SU-DHL-6 (cell line): Measurements from ENCODE around the gene DPYSL4.

Experiments
- H2AFZ ChIP-seq: fragments of 200-600 bp; sonication (generic); 2 replicates; pipeline ENCODE4 v1.6.1; 2014; ENCODE audit warnings: low read depth, mild to moderate bottlenecking, moderate library complexity, mixed read lengths, antibody characterized with exemption, low read length; ENCODE audit not compliant: severe bottlenecking
- H3F3A ChIP-seq: fragments of 200-600 bp; shearing (Covaris generic); 2 replicates; pipeline ENCODE4 v1.6.0; 2016; ENCODE audit warnings: antibody characterized with exemption, mild to moderate bottlenecking; ENCODE audit not compliant: insufficient read depth
- H3K27ac ChIP-seq: fragments of 200-600 bp; sonication (generic); 2 replicates; pipeline ENCODE4 v1.5.1; 2016; ENCODE audit warnings: low read depth, mild to moderate bottlenecking, low read length, moderate library complexity, mixed read lengths
- H3K27me3 ChIP-seq: fragments of 200-600 bp; sonication (generic), shearing (Covaris generic); 2 replicates; pipeline ENCODE4 v1.6.0; 2014; ENCODE audit warnings: mild to moderate bottlenecking, low read length
- H3K36me3 ChIP-seq: fragments of 200-600 bp; sonication (generic); 2 replicates; pipeline ENCODE4 v1.6.1; 2014; ENCODE audit warnings: mild to moderate bottlenecking, low read length, mixed read lengths
- H3K4me2 ChIP-seq: fragments of 300-600, 200-600 bp; shearing (Covaris generic), sonication (generic); 2 replicates; pipeline ENCODE4 v1.6.0; 2014; ENCODE audit warnings: low read length, low read depth, mild to moderate bottlenecking; ENCODE audit not compliant: poor library complexity, severe bottlenecking
- H3K4me3 ChIP-seq: fragments of 200-600 bp; sonication (generic); 2 replicates; pipeline ENCODE4 v1.5.1; 2014; ENCODE audit warnings: antibody characterized with exemption, low read length, mild to moderate bottlenecking, mixed read lengths; ENCODE audit not compliant: insufficient read depth, poor library complexity, severe bottlenecking
- H3K79me2 ChIP-seq: fragments of 200-600 bp; sonication (generic); 2 replicates; pipeline ENCODE4 v1.6.1; 2014; ENCODE audit warnings: mild to moderate bottlenecking, low read length, moderate library complexity; ENCODE audit not compliant: insufficient read depth
- H3K9ac ChIP-seq: fragments of 200-600 bp; sonication (generic); 2 replicates; pipeline ENCODE4 v1.7.0; 2014; ENCODE audit warnings: mild to moderate bottlenecking, low read length
- H3K9me2 ChIP-seq: fragments of 200-600 bp; sonication (generic); replicated peaks from 2 replicates; pipeline ENCODE4 v1.6.1; 2014; ENCODE audit warnings: low read length; ENCODE audit not compliant: insufficient read depth
- H3K9me3 ChIP-seq: fragments of 200-600 bp; sonication (generic); 2 replicates; pipeline ENCODE4 v1.6.1; 2014; ENCODE audit warnings: low read length, mixed read lengths; ENCODE audit not compliant: insufficient read depth
- H4K20me1 ChIP-seq: fragments of 200-600 bp; sonication (generic); 2 replicates; pipeline ENCODE4 v1.6.1; 2014; ENCODE audit warnings: low read depth, mild to moderate bottlenecking, antibody characterized with exemption, low read length, moderate library complexity, mixed read lengths
- CTCF ChIP-seq: fragments of 200-600 bp; sonication (generic); IDR thresholded peaks from one replicate; pipeline ENCODE4 v1.5.1; 2017; ENCODE audit warnings: antibody characterized with exemption, mild to moderate bottlenecking, low read length, moderate library complexity; ENCODE audit not compliant: insufficient read depth, poor library complexity, severe bottlenecking
- EZH2phosphoT487 ChIP-seq: fragments of 200-600 bp; sonication (generic), shearing (Covaris generic); conservative IDR thresholded peaks from 2 replicates; pipeline ENCODE4 v1.6.1; 2018; ENCODE audit warnings: mild to moderate bottlenecking, antibody characterized with exemption, low read length, moderate library complexity, mixed read lengths

The DPYSL4 gene

GRCh38 chr10:132204781-132205473 is 18.2 kb downstream of the DPYSL4 start:
- H3K9me2 ChIP-seq, result no peaks in the 10 kb centered on the region

GRCh38 chr10:132205650-132206376 is 19.1 kb downstream of the DPYSL4 start:
- TF ChIP-seq EZH2phosphoT487, result no peak
- TF ChIP-seq CTCF, result no peak
- H3K9me3 ChIP-seq, result no peaks in the 10 kb centered on the region

More at GRCh38 chr10:132204781-132205473, 18.2 kb downstream of the DPYSL4 start:
- H3K27ac ChIP-seq, result no peak overlapping the region
- no peaks in the 10 kb centered on the region for H4K20me1 ChIP-seq
- no peaks in the 10 kb centered on the region for H3F3A ChIP-seq
- H3K4me3 ChIP-seq, result no peak overlapping the region
- no peak overlapping the region for H3K4me2 ChIP-seq
- no peaks in the 10 kb centered on the region for H3K36me3 ChIP-seq
- H3K27me3 ChIP-seq, result no peaks in the 10 kb centered on the region
- no peaks in the 10 kb centered on the region for H3K9me3 ChIP-seq
- H3K9ac ChIP-seq, result no peak overlapping the region
- H2AFZ ChIP-seq, result no peak overlapping the region
- no peaks in the 10 kb centered on the region for H3K79me2 ChIP-seq
- TF ChIP-seq CTCF (no peak), EZH2phosphoT487 (no peak)

GRCh38 chr10:132206377-132206745 is 19.6 kb downstream of the DPYSL4 start:
- no peak overlapping the region for H3K27ac ChIP-seq

More at GRCh38 chr10:132205650-132206376, 19.1 kb downstream of the DPYSL4 start:
- Histone ChIP-seq H3K79me2 (no peaks in the 10 kb centered on the region), H3K36me3 (no peaks in the 10 kb centered on the region), H3K27me3 (no peaks in the 10 kb centered on the region), H3K9ac (no peak overlapping the region), H2AFZ (no peak overlapping the region), H3K9me2 (no peaks in the 10 kb centered on the region), H4K20me1 (no peaks in the 10 kb centered on the region), H3F3A (no peaks in the 10 kb centered on the region), H3K4me2 (no peak overlapping the region), H3K27ac (no peak overlapping the region), H3K4me3 (no peak overlapping the region)

More at GRCh38 chr10:132206377-132206745, 19.6 kb downstream of the DPYSL4 start:
- no peaks in the 10 kb centered on the region for H3F3A ChIP-seq
- no peaks in the 10 kb centered on the region for H4K20me1 ChIP-seq
- H3K27me3 ChIP-seq, result no peaks in the 10 kb centered on the region
- H2AFZ ChIP-seq, result no peak overlapping the region
- no peak for TF ChIP-seq CTCF
- no peak for TF ChIP-seq EZH2phosphoT487
- no peaks in the 10 kb centered on the region for H3K36me3 ChIP-seq
- H3K9me3 ChIP-seq, result no peaks in the 10 kb centered on the region
- H3K79me2 ChIP-seq, result no peaks in the 10 kb centered on the region
- no peak overlapping the region for H3K4me3 ChIP-seq
- H3K4me2 ChIP-seq, result no peak overlapping the region
- H3K9me2 ChIP-seq, result no peaks in the 10 kb centered on the region
- no peak overlapping the region for H3K9ac ChIP-seq
